Measurements from ENCODE around the gene TMEM203. TPM values are rescaled to one million over a fixed set of nuclear protein-coding genes. Genes with fewer than 3 reads are reported as not detected.

TMEM203 gene
- total and polyA plus RNA-seq, 8 donors: 9.7 to 22.8 (median 13.7) TPM

DNA sequence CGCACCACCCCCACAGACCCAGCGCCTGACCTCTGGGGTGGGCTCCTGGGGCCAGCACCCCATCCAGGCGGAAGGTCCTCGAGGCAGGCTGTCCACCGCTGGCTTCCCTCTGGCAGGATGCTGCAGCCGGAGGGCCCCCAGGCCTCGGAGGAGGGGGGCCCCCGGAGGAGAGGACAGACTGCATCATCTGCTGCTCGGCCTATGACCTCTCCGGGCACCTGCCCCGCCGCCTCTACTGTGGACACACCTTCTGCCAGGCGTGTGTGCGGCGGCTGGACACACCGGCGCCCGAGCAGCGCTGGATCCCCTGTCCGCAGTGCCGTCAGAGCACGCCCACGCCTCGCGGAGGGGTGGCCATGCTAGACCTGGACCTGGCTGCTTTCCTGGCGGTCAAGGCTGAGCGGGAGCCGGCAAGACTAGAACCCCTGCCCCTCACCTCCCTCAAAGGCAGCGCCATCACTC is 23.1 kb upstream of the TMEM203 start:
- TF ChIP-seq, protein P1, sequence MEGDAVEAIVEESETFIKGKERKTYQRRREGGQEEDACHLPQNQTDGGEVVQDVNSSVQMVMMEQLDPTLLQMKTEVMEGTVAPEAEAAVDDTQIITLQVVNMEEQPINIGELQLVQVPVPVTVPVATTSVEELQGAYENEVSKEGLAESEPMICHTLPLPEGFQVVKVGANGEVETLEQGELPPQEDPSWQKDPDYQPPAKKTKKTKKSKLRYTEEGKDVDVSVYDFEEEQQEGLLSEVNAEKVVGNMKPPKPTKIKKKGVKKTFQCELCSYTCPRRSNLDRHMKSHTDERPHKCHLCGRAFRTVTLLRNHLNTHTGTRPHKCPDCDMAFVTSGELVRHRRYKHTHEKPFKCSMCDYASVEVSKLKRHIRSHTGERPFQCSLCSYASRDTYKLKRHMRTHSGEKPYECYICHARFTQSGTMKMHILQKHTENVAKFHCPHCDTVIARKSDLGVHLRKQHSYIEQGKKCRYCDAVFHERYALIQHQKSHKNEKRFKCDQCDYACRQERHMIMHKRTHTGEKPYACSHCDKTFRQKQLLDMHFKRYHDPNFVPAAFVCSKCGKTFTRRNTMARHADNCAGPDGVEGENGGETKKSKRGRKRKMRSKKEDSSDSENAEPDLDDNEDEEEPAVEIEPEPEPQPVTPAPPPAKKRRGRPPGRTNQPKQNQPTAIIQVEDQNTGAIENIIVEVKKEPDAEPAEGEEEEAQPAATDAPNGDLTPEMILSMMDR (IDR thresholded peaks at IDR 0.05): no peak
- no peak overlapping the region for H3K27ac ChIP-seq
- no peaks in the 10 kb centered on the region for H3K27me3 ChIP-seq
- H3K36me3 ChIP-seq: no peaks in the 10 kb centered on the region
- FAIRE-seq (no peak), ATAC-seq (no peak), DNase-seq (no peak)
- H3K4me3 ChIP-seq: no peak overlapping the region
- H3K4me1 ChIP-seq: peaks cover 5 to 14% (median 10%) of the 10 kb centered on the region in 3 donors
- 46 to 47% methylated on average over 29 of the region's 29 CpGs for WGBS, 2 donors
- intact Hi-C loops (cut with DNase I): no loop called here
- H3K9me3 ChIP-seq: no peaks in the 10 kb centered on the region

DNA sequence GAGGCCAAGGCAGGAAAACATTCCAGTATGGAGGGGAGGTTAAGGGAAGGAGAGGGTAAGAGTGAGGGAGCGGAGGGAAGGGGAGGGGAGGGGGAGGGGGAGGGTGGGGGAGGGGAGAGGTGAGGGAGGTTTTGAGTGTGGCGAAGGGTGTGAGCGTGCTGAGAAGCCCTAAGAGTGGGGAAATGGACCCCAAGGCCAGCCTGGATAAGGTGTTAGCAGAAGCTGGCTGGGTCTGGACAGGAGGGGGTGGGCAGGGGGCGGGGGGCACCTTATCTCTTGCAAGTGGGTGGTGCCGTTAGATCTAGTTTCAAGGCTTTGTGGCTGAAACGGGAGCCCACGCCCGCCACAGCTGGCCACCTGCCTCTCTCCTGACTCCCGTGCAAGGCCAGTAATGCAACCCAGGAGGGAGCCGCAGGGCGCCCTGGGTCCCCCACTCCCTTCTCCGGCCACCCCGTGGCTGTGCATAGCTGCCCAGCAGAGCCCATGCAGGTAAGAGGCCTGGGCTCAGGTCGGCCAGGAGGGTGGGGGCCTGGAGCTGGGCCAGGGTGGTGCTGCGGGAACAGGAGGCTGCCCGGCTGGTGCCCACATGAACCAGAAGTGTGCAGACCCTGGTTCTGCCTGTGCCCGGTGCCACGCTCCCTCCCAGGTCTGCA is 22.5 kb upstream of the TMEM203 start:
- TF ChIP-seq, protein P1 (IDR thresholded peaks at IDR 0.05): no peak
- 15 to 17% methylated on average over 17 to 18 of the region's 18 CpGs for WGBS, 2 donors
- Histone ChIP-seq H3K9me3 (no peaks in the 10 kb centered on the region), H3K4me1 (peaks cover 7 to 16% (median 11%) of the 10 kb centered on the region in 3 donors), H3K36me3 (no peaks in the 10 kb centered on the region), H3K27ac (peak overlapping the region in 1 of 4 donors; percentile 70), H3K4me3 (no peak overlapping the region), H3K27me3 (no peaks in the 10 kb centered on the region)
- FAIRE-seq (no peak), ATAC-seq (no peak), DNase-seq (peak in 1 of 6 donors; percentile 70)
- intact Hi-C loops (cut with DNase I): no loop called here

DNA sequence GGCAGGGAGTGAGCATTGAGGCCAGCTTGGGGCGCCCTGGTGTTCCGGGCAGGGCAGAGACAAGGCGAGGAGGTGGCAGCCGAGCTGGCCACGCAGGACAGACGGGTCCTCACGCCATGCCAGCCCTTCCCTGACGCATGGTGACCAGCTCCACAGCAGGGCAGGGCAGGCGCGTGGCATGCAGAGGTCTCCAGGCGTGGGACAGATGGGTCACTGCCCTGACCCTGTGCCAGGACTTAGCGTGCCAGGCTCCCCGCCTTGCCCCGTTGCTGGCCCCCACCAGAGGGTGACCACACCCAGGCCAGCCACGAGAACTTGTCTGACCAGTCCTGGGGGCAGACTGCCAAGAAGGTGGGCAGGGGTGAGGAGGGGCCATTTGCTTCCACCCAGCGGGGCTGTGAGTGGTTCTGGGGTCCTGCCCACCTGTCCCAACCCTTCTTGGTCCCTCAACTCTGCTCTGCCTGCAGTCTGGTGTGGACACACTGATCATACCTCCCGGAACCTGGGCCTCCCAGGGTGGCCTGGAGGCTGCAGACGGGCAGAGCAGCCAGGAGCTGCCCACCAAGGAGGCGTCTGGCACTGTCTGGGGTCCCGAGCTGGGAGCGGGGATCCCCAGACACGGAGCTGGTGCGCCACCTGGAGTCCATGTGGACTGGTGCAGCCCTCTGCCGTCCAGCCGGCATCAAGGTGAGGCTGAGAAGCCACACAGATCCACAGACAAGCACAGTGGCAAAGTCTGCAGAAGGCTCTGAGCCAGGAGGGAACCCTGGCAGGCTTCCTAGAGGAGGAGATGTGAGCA is 21.8 kb upstream of the TMEM203 start, which contains the start of gene RNF224:
Gene RNF224, plus strand, starts transcription at position 449 of the 799 bp plus-strand sequence. CDS start 834 bp downstream, outside the sequence.
- no peaks in the 10 kb centered on the region for H3K27me3 ChIP-seq
- H3K27ac ChIP-seq: peak within 1 kb of the TSS; percentile 63 to 81 (median 72)
- no peaks in the 10 kb centered on the region for H3K9me3 ChIP-seq
- WGBS, 2 donors: 10 to 12% methylated on average over 23 to 25 of the region's 25 CpGs
- ATAC-seq (peak; percentile 57 to 71 (median 67)), DNase-seq (peak; percentile 84 to 95 (median 92)), FAIRE-seq (no peak)
- H3K36me3 ChIP-seq: no peaks in the 10 kb centered on the region
- no peak within 1 kb of the TSS for H3K4me3 ChIP-seq
- H3K4me1 ChIP-seq: peaks cover 12 to 20% (median 17%) of the 10 kb centered on the region in 3 donors
- intact Hi-C loops (cut with DNase I): no loop called here
- TF ChIP-seq, protein P1 (IDR thresholded peaks at IDR 0.05): peak; percentile 84 to 94 (median 86)

DNA sequence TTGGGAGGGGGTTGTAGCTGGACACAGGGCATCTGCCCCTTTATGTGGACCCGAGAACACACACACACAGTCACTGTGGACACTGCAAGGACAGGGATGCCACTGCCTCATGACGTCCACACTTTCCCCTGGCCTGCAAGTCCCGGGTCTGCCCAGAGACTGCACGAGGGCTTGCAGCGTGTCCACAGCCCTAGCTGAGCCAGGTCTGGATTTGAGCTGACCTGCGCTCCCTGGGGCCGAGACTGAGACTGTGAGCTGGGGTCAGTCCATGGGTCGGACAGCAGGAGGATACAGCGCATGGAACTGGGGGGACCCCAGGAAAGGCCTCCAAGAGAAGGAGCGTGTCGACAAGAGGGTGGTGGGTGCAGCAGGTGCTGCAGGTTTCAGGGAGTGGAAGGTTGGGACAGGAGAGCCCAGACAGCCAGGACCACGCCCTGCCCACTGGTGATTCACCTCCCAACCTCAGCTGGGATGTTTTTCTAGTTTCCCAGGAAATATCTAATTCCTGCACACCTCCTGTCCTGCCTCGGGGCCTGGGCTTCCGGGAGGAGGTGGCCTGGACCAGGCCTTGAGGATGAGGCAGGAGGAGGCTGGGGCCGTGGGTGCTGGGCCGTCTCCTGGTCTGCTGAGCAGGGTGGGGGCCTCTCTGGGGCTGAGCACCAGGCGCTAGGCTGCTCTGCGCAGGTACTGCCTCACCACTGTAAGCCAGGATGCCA is 21.0 kb upstream of the TMEM203 start:
- 62 to 68% methylated on average over 18 of the region's 18 CpGs for WGBS, 2 donors
- H3K4me3 ChIP-seq: no peak overlapping the region
- no peaks in the 10 kb centered on the region for H3K36me3 ChIP-seq
- H3K27me3 ChIP-seq: no peaks in the 10 kb centered on the region
- DNase-seq (peak in 2 of 6 donors; percentile 41 to 72), FAIRE-seq (no peak), ATAC-seq (no peak)
- peak overlapping the region; percentile 63 to 81 (median 72) for H3K27ac ChIP-seq
- peaks cover 12 to 20% (median 17%) of the 10 kb centered on the region in 3 donors for H3K4me1 ChIP-seq
- intact Hi-C loops (cut with DNase I): no loop called here
- H3K9me3 ChIP-seq: no peaks in the 10 kb centered on the region
- TF ChIP-seq, protein P1 (IDR thresholded peaks at IDR 0.05): no peak
